Measurements from ENCODE around the gene CFB.
"Not testable (repeated sequence)": the region's sequence is repeated elsewhere in the genome, so short reads cannot be mapped to it uniquely, and the experiment has no call there.

Gene CFB

DNA sequence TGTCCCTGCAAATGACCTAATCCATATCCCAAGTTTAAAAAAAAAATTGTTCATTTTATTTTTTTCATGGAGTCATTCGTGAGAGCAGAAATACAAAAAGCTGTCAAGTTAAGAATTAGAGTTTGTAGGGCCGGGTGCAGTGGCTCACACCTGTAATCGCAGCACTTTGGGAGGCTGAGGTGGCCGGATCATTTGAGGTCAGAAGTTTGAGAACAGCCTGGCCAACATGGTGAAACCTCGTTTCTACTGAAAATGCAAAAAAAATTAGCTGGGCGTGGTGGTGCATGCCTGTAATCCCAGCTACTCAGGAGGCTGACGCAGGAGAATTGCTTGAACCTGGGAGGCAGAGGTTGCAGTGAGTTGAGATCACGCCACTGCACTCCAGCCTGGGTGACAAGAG lies 39.2 kb upstream of the CFB start:
- not testable (repeated sequence) for H3K27ac Mint-ChIP-seq; H3K9me3 Mint-ChIP-seq; H3K4me3 Mint-ChIP-seq; H3K27me3 Mint-ChIP-seq; H3K36me3 Mint-ChIP-seq (ENCODE audit: low read depth)
- H3K4me1 Mint-ChIP-seq (ENCODE audit: low read depth), result peaks cover 23% of the 10 kb centered on the region

GRCh38 chr6:31907158-31907813 lies 38.6 kb upstream of the CFB start:
- Mint-ChIP-seq H3K4me3 (no peak overlapping the region), H3K4me1 (ENCODE audit: low read depth) (peaks cover 29% of the 10 kb centered on the region), H3K36me3 (ENCODE audit: low read depth) (no peaks in the 10 kb centered on the region), H3K9me3 (no peaks in the 10 kb centered on the region), H3K27me3 (peaks cover 4% of the 10 kb centered on the region), H3K27ac (no peak overlapping the region)

DNA sequence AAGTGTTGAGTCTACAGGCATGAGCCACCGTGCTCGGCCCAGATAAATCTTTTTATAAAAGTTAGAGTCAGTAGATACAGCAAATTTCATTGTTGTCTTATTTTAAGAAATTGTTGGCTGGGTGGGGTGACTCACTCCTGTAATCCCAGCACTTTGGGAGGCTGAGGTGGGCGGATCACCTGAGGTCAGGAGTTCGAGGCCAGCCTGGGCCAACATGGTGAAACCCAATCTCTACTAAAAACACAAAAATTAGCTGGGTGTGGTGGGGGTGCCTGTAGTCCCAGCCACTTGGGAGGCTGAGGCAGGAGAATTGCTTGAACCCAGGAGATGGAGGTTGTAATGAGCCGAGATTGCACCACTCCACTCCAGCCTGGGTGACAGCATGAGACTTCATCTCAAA lies 37.6 kb upstream of the CFB start:
- not testable (repeated sequence) for H3K27ac Mint-ChIP-seq; H3K36me3 Mint-ChIP-seq (ENCODE audit: low read depth); H3K9me3 Mint-ChIP-seq; H3K4me3 Mint-ChIP-seq; H3K27me3 Mint-ChIP-seq
- H3K4me1 Mint-ChIP-seq (ENCODE audit: low read depth), result peaks cover 22% of the 10 kb centered on the region

GRCh38 chr6:31908791-31909190 lies 37.1 kb upstream of the CFB start:
- H3K27me3 Mint-ChIP-seq, result peaks cover 4% of the 10 kb centered on the region
- no peaks in the 10 kb centered on the region for H3K9me3 Mint-ChIP-seq
- H3K4me1 Mint-ChIP-seq (ENCODE audit: low read depth), result peaks cover 22% of the 10 kb centered on the region
- H3K36me3 Mint-ChIP-seq (ENCODE audit: low read depth), result no peaks in the 10 kb centered on the region
- no peak overlapping the region for H3K4me3 Mint-ChIP-seq
- no peak overlapping the region for H3K27ac Mint-ChIP-seq

- peaks cover 22% of the 10 kb centered on the region for H3K4me1 Mint-ChIP-seq (ENCODE audit: low read depth)
- H3K27me3 Mint-ChIP-seq; H3K36me3 Mint-ChIP-seq (ENCODE audit: low read depth); H3K27ac Mint-ChIP-seq; H3K9me3 Mint-ChIP-seq; H3K4me3 Mint-ChIP-seq: not testable (repeated sequence)
Measured at GRCh38 chr6:31909298-31909697, 36.6 kb upstream of the CFB start.

DNA sequence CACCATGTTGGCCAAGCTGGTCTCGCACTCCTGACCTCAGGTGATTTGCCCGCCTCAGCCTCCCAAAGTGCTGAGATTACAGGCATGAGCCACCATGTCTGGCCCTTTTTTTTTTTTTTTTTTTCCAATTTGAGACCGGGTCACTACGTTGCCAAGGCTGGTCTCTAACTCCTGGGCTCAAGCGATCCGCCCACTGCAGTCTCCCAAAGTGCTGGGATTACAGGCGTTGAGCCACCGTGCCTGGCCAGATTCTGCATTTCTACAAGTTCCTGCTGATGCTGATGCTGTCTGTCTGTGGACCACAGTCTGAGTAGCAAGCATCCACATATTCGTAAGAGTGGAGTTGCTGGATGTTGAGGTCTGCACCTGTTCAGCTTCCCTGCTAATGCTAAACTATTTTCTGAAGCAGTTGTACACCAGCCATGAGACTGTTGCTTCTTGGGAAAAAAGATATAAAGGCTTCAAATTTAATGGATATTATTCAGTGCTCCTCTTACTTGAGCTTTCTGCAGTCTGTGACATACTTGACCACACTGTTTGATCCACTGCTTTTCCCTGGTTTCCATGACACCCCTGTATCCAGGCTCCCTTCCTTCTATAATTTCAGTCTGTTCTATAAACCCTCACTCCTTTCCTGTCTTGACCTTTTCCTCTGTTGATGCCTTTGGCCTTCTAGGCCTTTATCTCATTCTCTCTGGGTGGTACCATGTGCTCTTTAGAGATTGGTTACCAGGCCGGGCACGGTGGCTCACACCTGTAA lies 33.9 kb upstream of the CFB start:
- Mint-ChIP-seq H3K36me3 (ENCODE audit: low read depth) (no peaks in the 10 kb centered on the region), H3K4me3 (no peak overlapping the region), H3K27me3 (peaks cover 8% of the 10 kb centered on the region), H3K9me3 (no peaks in the 10 kb centered on the region), H3K27ac (no peak overlapping the region), H3K4me1 (ENCODE audit: low read depth) (peaks cover 22% of the 10 kb centered on the region)

GRCh38 chr6:31915351-31915750 lies 30.5 kb upstream of the CFB start:
- Mint-ChIP-seq H3K27ac (no peak overlapping the region), H3K36me3 (ENCODE audit: low read depth) (no peaks in the 10 kb centered on the region), H3K4me3 (no peak overlapping the region), H3K4me1 (ENCODE audit: low read depth) (peaks cover 12% of the 10 kb centered on the region), H3K27me3 (peaks cover 4% of the 10 kb centered on the region), H3K9me3 (no peaks in the 10 kb centered on the region)

DNA sequence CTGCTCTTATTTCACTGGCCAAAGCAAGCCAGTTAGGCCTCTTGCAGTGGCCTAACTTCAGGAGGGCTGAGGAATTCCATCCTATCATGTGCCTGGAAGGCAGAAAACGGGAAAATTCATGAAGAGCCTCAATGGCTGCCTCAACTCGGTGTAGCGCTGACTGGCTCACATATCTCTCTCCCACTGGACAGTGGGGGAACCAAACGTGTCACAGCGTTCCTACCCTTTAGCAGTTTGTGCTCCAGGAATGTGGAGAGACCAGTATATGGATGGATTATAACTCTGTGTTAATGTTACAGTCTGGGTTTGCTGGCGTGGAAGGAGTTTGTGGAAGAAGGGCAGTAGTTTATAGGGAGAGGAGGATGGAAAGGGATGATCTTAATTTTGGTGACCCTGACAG lies 30.1 kb upstream of the CFB start:
- no peaks in the 10 kb centered on the region for H3K9me3 Mint-ChIP-seq
- H3K4me1 Mint-ChIP-seq (ENCODE audit: low read depth), result peaks cover 10% of the 10 kb centered on the region
- H3K36me3 Mint-ChIP-seq (ENCODE audit: low read depth), result no peaks in the 10 kb centered on the region
- H3K4me3 Mint-ChIP-seq, result no peak overlapping the region
- H3K27me3 Mint-ChIP-seq, result peaks cover 4% of the 10 kb centered on the region
- H3K27ac Mint-ChIP-seq, result no peak overlapping the region

DNA sequence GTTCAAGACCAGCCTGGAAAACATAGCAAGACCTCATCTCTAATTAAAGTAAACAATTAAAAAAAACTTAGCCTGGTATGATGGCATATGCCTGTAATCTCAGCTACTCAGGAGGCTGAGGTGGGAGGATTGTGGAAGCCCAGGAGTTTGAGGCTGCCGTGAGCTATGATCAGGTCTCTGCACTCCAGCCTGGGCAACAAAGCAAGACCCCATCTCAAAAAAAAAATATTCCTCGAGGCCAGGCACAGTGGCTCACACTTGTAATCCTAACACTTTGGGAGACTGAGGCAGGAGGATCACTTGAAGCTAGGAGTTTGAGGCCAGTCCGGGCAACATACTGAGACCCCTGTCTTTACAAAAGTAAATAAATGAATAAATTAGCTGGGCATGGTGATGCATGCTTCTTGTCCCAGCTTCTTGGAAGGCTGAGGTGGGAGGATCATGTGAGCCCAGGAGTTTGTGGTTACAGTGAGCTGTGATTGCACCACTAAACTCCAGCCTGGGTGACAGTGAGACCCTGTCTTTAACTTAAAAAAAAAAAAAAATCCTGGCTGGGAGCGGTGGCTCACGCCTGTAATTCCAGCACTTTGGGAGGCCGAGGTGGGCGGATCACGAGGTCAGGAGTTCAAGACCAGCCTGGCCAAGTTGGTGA lies 27.7 kb upstream of the CFB start:
- Mint-ChIP-seq H3K9me3 (no peaks in the 10 kb centered on the region), H3K4me3 (no peak overlapping the region), H3K4me1 (ENCODE audit: low read depth) (no peaks in the 10 kb centered on the region), H3K36me3 (ENCODE audit: low read depth) (no peaks in the 10 kb centered on the region), H3K27me3 (peaks cover 4% of the 10 kb centered on the region), H3K27ac (no peak overlapping the region)

GRCh38 chr6:31919624-31920303 lies 26.1 kb upstream of the CFB start:
- Mint-ChIP-seq H3K4me3 (no peak overlapping the region), H3K9me3 (no peaks in the 10 kb centered on the region), H3K4me1 (ENCODE audit: low read depth) (no peaks in the 10 kb centered on the region), H3K36me3 (ENCODE audit: low read depth) (no peaks in the 10 kb centered on the region), H3K27ac (no peak overlapping the region), H3K27me3 (peaks cover 4% of the 10 kb centered on the region)

DNA sequence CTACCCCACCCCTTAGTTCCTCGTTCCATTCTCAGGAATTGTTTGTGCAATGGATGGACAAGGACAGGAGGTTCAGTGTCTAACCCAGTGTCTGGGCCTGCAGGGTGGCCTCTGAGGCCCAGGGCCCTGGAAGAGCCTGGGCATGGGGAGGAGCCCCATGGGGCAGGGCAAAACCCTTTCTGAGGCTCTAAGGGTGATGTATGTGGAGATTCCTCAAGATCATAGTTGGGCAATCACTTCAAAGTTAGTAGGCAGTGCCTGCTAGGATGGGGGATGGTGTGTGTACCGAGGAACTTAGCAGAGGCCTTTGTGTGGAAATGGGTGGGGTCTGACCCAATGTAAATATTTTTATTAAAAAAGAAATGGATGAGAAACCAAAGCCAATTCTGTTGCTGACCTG lies 25.1 kb upstream of the CFB start:
- H3K27ac Mint-ChIP-seq, result no peak overlapping the region
- H3K36me3 Mint-ChIP-seq (ENCODE audit: low read depth), result no peaks in the 10 kb centered on the region
- peaks cover 2% of the 10 kb centered on the region for H3K27me3 Mint-ChIP-seq
- no peaks in the 10 kb centered on the region for H3K9me3 Mint-ChIP-seq
- no peaks in the 10 kb centered on the region for H3K4me1 Mint-ChIP-seq (ENCODE audit: low read depth)
- H3K4me3 Mint-ChIP-seq, result no peak overlapping the region

GRCh38 chr6:31922942-31923341 lies 23.0 kb upstream of the CFB start:
- H3K4me3 Mint-ChIP-seq, result no peak overlapping the region
- no peak overlapping the region for H3K27ac Mint-ChIP-seq
- H3K36me3 Mint-ChIP-seq (ENCODE audit: low read depth), result no peaks in the 10 kb centered on the region
- no peaks in the 10 kb centered on the region for H3K9me3 Mint-ChIP-seq
- H3K27me3 Mint-ChIP-seq, result peaks cover 2% of the 10 kb centered on the region
- no peaks in the 10 kb centered on the region for H3K4me1 Mint-ChIP-seq (ENCODE audit: low read depth)

DNA sequence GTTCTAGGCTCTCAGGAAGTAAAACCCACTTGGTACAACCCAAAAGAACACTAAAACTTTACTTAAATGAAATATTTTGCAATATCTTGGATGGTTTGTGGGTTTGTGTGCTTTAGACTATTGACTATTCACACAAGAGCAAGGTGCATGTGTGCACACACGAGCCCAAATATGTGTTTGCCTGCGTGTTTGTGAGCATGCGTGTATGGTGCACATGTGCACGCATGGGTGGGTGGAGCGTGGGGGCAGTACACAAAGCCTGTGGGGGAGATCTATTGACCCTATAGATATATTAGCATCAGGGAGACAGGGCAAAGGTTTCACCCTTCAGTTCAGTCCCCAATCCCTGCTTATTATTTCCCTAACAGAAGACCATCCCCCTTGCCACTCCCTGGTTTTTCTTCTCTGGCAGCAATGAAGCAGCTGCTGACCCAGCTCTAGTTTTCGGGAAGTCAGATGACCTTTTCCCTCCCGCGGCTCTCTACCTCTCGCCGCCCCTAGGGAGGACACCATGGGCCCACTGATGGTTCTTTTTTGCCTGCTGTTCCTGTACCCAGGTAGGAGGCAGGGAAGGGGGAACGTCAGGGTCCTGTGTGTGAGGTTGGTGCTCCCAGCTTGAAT lies 18.5 kb upstream of the CFB start, which contains the start of gene C2:
C2 (plus strand) TSS at position 476 of the 621 bp plus-strand sequence; CDS start at position 512, 36 bp downstream.
- H3K36me3 Mint-ChIP-seq (ENCODE audit: low read depth), result no peaks in the 10 kb centered on the region
- H3K4me1 Mint-ChIP-seq (ENCODE audit: low read depth), result no peaks in the 10 kb centered on the region
- H3K27me3 Mint-ChIP-seq, result peaks cover 2% of the 10 kb centered on the region
- no peaks in the 10 kb centered on the region for H3K9me3 Mint-ChIP-seq
- H3K27ac Mint-ChIP-seq, result no peak within 1 kb of the TSS
- no peak within 1 kb of the TSS for H3K4me3 Mint-ChIP-seq

DNA sequence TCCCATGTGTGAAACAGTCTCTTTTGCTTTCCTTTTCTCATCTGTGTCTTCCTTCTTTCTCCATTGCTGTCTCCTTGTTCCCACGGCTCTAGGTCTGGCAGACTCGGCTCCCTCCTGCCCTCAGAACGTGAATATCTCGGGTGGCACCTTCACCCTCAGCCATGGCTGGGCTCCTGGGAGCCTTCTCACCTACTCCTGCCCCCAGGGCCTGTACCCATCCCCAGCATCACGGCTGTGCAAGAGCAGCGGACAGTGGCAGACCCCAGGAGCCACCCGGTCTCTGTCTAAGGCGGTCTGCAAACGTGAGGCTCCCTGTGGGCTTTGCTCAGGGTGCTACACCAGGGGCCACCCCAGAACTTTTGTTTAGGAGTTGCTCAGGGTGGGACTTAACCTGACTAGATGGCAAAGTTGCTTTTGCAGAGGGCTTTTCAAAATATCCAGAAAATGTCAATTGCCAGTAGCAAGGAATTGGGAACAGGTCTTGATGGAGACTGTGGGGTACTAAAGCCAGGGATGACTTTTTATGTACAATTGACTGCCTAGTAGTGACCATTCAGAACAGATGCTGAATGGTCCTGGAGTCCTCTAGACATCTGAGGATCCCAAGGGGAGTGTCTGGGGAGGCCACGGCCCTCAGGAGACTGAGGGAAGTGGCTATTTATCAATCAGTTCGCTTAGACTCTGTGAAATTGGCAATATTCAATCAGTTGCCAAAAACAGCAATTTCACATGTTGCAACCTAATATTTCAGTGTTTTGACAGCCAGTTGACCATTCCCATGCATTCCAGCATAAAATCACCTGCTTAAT lies 17.8 kb upstream of the CFB start:
- H3K27me3 Mint-ChIP-seq, result peaks cover 2% of the 10 kb centered on the region
- H3K36me3 Mint-ChIP-seq (ENCODE audit: low read depth), result no peaks in the 10 kb centered on the region
- H3K27ac Mint-ChIP-seq, result no peak overlapping the region
- H3K4me1 Mint-ChIP-seq (ENCODE audit: low read depth), result no peaks in the 10 kb centered on the region
- H3K9me3 Mint-ChIP-seq, result no peaks in the 10 kb centered on the region
- no peak overlapping the region for H3K4me3 Mint-ChIP-seq
